Neural cell (in vitro differentiated cells): ENCODE measurements around the gene MOCS1.

Experiments used
- CTCF ChIP-seq: fragments of 450-650 bp; IDR thresholded peaks from 2 replicates; pipeline ENCODE4 v1.5.1; 2014; ENCODE audit warnings: antibody characterized with exemption, mild to moderate bottlenecking, moderate library complexity; ENCODE audit not compliant: poor library complexity, severe bottlenecking
- EZH2 ChIP-seq: fragments of 200-600, 300-800 bp; shearing (Covaris generic), sonication (generic); IDR thresholded peaks from 2 replicates; pipeline ENCODE4 v1.6.1; 2014; ENCODE audit warnings: antibody characterized with exemption, low read length, borderline replicate concordance, mild to moderate bottlenecking; ENCODE audit not compliant: insufficient read depth, poor library complexity, severe bottlenecking
- POLR2AphosphoS5 ChIP-seq: IDR thresholded peaks from 2 replicates; pipeline ENCODE4 v1.6.1; 2012
- RAD21 ChIP-seq: fragments of 450-650 bp; conservative IDR thresholded peaks from 2 replicates; pipeline ENCODE4 v1.6.1; 2014; ENCODE audit warnings: antibody characterized with exemption, mild to moderate bottlenecking, moderate library complexity
- SMC3 ChIP-seq: fragments of 450-650 bp; conservative IDR thresholded peaks from 2 replicates; pipeline ENCODE4 v1.6.1; 2014; ENCODE audit warnings: antibody characterized with exemption, mild to moderate bottlenecking, moderate library complexity; ENCODE audit not compliant: poor library complexity
- TAF1 ChIP-seq: IDR thresholded peaks from 2 replicates; pipeline ENCODE4 v1.6.1; 2012; ENCODE audit warnings: low read depth

- no peak for TF ChIP-seq SMC3
- no peak for TF ChIP-seq CTCF
- no peak for TF ChIP-seq TAF1
- TF ChIP-seq RAD21 = no peak
- TF ChIP-seq EZH2 = no peak
- TF ChIP-seq POLR2AphosphoS5 = no peak
These were observed 4.8 kb upstream of the MOCS1 start for GRCh38 chr6:39938773-39939654.
